Measurements from ENCODE around the gene TSSC4.
A peak's percentile ranks its signal among the peaks of the same experiment; 100 is the strongest.

TSSC4 gene

GRCh38 chr11:2415601-2416380, 15.2 kb downstream of the TSSC4 start:
- no peak for DNase-seq (ENCODE audit: low read depth in 3 of 3, low spot score in 1 of 3)

GRCh38 chr11:2416765-2417164, 16.2 kb downstream of the TSSC4 start:
- no peak for DNase-seq (ENCODE audit: low read depth in 3 of 3, low spot score in 1 of 3)

GRCh38 chr11:2417856-2418692, 17.5 kb downstream of the TSSC4 start:
- no peak for DNase-seq (ENCODE audit: low read depth in 3 of 3, low spot score in 1 of 3)

- no peak for DNase-seq (ENCODE audit: low read depth in 3 of 3, low spot score in 1 of 3)
Observed at GRCh38 chr11:2418693-2419360, 18.3 kb downstream of the TSSC4 start.

GRCh38 chr11:2419638-2420501, 19.3 kb downstream of the TSSC4 start:
- DNase-seq (ENCODE audit: low read depth in 3 of 3, low spot score in 1 of 3), result peak in 1 of 3 donors; percentile 47

GRCh38 chr11:2420502-2421225, 20.1 kb downstream of the TSSC4 start:
- DNase-seq (ENCODE audit: low read depth in 3 of 3, low spot score in 1 of 3), result peak; percentile 20 to 69 (median 36)

- DNase-seq (ENCODE audit: low read depth in 3 of 3, low spot score in 1 of 3), result no peak
Observed at GRCh38 chr11:2421226-2421994, 20.9 kb downstream of the TSSC4 start.

GRCh38 chr11:2421996-2422395, 21.4 kb downstream of the TSSC4 start:
- no peak for DNase-seq (ENCODE audit: low read depth in 3 of 3, low spot score in 1 of 3)

GRCh38 chr11:2422461-2423156, 22.1 kb downstream of the TSSC4 start:
- no peak for DNase-seq (ENCODE audit: low read depth in 3 of 3, low spot score in 1 of 3)

- no peak for DNase-seq (ENCODE audit: low read depth in 3 of 3, low spot score in 1 of 3)
Observed at GRCh38 chr11:2423157-2424025, 22.8 kb downstream of the TSSC4 start.

GRCh38 chr11:2424811-2425495, 24.4 kb downstream of the TSSC4 start:
- DNase-seq (ENCODE audit: low read depth in 3 of 3, low spot score in 1 of 3), result no peak

- DNase-seq (ENCODE audit: low read depth in 3 of 3, low spot score in 1 of 3), result no peak
Observed at GRCh38 chr11:2425506-2425905, 25.0 kb downstream of the TSSC4 start.

GRCh38 chr11:2426221-2426620, 25.7 kb downstream of the TSSC4 start:
- DNase-seq (ENCODE audit: low read depth in 3 of 3, low spot score in 1 of 3), result no peak

- DNase-seq (ENCODE audit: low read depth in 3 of 3, low spot score in 1 of 3), result no peak
Observed at GRCh38 chr11:2426826-2427521, 26.4 kb downstream of the TSSC4 start.

- DNase-seq (ENCODE audit: low read depth in 3 of 3, low spot score in 1 of 3), result no peak
Observed at GRCh38 chr11:2427721-2428321, 27.3 kb downstream of the TSSC4 start.

GRCh38 chr11:2428322-2428795, 27.8 kb downstream of the TSSC4 start:
- peak; percentile 71 to 84 (median 77) for DNase-seq (ENCODE audit: low read depth in 3 of 3, low spot score in 1 of 3)
